Caco-2 (cell line): ENCODE measurements around the gene XRCC5. TPM values are rescaled to one million over a fixed set of nuclear protein-coding genes. Genes with fewer than 3 reads are reported as not detected.

Experiments used
- BruUV-seq: library from RNA; stranded (reverse); fragments of 400-500 nt; replicated peaks from 2 replicates; lab custom pipeline; 2021; lab: Mats Ljungman, UMichigan
- CTCF ChIA-PET: fragments of 300-600 bp; sonication (Branson Sonifier 250); formaldehyde crosslinking; loops from one replicate; lab custom pipeline; 2022; ENCODE audit warnings: antibody characterized with exemption; lab: Charles Lee
- POLR2A ChIA-PET: fragments of 300-600 bp; sonication (Branson Sonifier 250); formaldehyde crosslinking; loops from one replicate; lab custom pipeline; 2022; ENCODE audit warnings: antibody characterized with exemption; lab: Charles Lee
- DNase-seq, 2 experiments: peaks; one replicate each; pipeline versions ENCODE4 v3.0.0 to v3.0.0-alpha.2; 2020 to 2022
- H3K27me3 ChIP-seq: replicated peaks from 2 replicates; pipeline ENCODE4 v1.6.0; 2011; ENCODE audit warnings: low read length; ENCODE audit not compliant: control insufficient read depth, insufficient read depth
- H3K36me3 ChIP-seq: 2 replicates; pipeline ENCODE4 v1.5.1; 2011; ENCODE audit warnings: low read length; ENCODE audit not compliant: control insufficient read depth, insufficient read depth
- H3K4me1 ChIP-seq: fragments of 250-450 bp; sonication (Bioruptor Pico); 2 replicates; pipeline ENCODE4 v1.5.1; 2020; ENCODE audit warnings: mild to moderate bottlenecking
- H3K4me3 ChIP-seq: 2 replicates; pipeline ENCODE4 v1.5.1; 2011; ENCODE audit warnings: low read depth, mild to moderate bottlenecking, control low read depth, low read length
- H3K9me3 ChIP-seq: fragments of 250-450 bp; sonication (Bioruptor Pico); 2 replicates; pipeline ENCODE4 v1.5.1; 2020; ENCODE audit warnings: mild to moderate bottlenecking, moderate library complexity
- H3K27ac Mint-ChIP-seq: one replicate; pipeline ENCODE4 v1.8.0; 2022; ENCODE audit warnings: mixed read lengths; ENCODE audit not compliant: unreplicated experiment
- H3K27me3 Mint-ChIP-seq: one replicate; pipeline ENCODE4 v1.8.0; 2022; ENCODE audit warnings: mixed read lengths; ENCODE audit not compliant: insufficient read depth, unreplicated experiment
- H3K36me3 Mint-ChIP-seq: one replicate; pipeline ENCODE4 v1.8.0; 2022; ENCODE audit warnings: mild to moderate bottlenecking, mixed read lengths; ENCODE audit not compliant: insufficient read depth, unreplicated experiment
- H3K4me1 Mint-ChIP-seq: one replicate; pipeline ENCODE4 v1.8.0; 2022; ENCODE audit warnings: low read depth, mixed read lengths; ENCODE audit not compliant: unreplicated experiment
- H3K4me3 Mint-ChIP-seq: one replicate; pipeline ENCODE4 v1.8.0; 2022; ENCODE audit warnings: mild to moderate bottlenecking, moderate library complexity, mixed read lengths; ENCODE audit not compliant: unreplicated experiment
- H3K9me3 Mint-ChIP-seq: one replicate; pipeline ENCODE4 v1.8.0; 2022; ENCODE audit warnings: mixed read lengths; ENCODE audit not compliant: unreplicated experiment
- intact Hi-C: fragments of 100-400 bp; cut with micrococcal nuclease; formaldehyde crosslinking; loops from one replicate; pipeline ENCODE4 v1.10.0; 2022; ENCODE audit not compliant: unreplicated experiment
- total RNA-seq: library from RNA; stranded (reverse); gene quantifications from 2 replicates; pipeline ENCODE4 v1.2.3, GENCODE V29; 2022
- TF ChIP-seq, protein P1 (sequence below), 2 experiments: fragments of 200-600 bp in 1 of 2; IDR thresholded peaks; 1 replicate in 1 of 2; 2 replicates in 1 of 2; pipeline versions ENCODE4 v1.5.1 to v1.8.0; 2011 to 2022; ENCODE audit warnings: antibody characterized with exemption in 1 of 2, control low read depth in 1 of 2, inconsistent platforms in 1 of 2, low read depth in 1 of 2, low read length in 1 of 2, mild to moderate bottlenecking in 1 of 2, moderate library complexity in 1 of 2; ENCODE audit not compliant: insufficient read depth in 1 of 2, severe bottlenecking in 1 of 2, unreplicated experiment in 1 of 2

XRCC5 gene
- total RNA-seq, 1 experiment from 2014 or later: 319 TPM

DNA sequence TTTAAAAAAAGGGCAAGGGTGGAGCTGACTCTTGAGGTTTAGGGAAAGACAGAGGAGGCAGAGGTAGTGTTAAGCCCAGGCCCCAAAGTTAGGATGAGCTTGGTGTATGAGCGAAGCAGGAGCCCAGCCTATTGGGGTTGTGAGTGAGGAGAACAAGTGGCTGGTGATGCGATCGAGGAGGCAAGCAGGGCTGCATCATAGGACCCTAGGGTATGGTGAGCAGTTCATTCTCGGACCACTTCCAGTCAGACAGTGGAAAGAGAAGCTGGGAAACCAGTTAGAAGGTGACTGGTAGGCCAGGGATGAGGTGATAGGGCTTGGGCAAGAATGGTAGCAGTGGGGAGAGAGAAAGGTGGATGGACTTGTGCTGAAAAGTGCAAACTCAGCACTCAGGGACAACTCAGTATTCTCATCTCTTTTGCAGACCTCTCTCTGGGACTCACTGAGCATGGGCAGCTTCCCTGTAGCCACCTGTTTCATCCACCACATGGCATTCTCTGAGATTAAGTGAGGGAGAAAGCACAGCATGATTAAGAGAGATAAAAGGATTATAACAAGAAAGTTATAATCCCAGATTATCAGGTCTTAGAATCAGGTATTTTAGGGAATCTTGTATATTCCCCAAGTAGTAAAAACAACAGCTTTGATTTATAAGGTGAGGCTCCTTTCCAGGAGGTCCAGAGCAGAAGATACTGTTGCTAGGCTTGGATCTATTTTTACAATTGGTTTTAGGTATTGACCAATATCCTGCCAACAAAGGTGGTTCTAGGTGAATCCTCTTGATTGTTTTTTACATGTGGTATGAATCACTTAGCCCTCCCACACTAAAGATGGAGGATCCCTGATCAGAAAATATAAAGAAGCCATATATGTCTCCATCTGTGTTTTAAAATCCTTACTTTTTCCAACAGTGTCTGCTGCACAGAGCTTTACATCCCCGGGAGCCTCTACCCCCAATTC, 38.3 kb downstream of the XRCC5 start:
- POLR2A ChIA-PET: no interaction called here

DNA sequence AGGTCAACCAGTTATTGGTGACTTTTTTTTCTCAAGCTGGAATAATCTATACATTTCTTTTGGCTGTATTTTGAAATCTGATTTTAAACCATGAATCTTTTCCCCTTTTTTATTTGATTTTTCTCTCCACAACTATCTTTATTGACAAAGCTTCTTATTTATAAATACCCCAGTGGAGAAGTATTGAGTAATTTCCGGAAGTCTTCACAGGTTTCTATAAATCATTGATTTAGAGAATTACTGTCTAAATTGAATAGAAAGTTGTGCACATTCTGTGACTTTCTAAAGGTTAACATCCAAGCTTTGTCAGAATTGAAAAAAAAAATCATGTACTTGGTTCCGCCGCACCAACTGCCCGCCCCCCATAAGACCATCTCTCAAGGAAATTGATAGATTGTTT, 39.8 kb downstream of the XRCC5 start:
- TF ChIP-seq, protein P1, sequence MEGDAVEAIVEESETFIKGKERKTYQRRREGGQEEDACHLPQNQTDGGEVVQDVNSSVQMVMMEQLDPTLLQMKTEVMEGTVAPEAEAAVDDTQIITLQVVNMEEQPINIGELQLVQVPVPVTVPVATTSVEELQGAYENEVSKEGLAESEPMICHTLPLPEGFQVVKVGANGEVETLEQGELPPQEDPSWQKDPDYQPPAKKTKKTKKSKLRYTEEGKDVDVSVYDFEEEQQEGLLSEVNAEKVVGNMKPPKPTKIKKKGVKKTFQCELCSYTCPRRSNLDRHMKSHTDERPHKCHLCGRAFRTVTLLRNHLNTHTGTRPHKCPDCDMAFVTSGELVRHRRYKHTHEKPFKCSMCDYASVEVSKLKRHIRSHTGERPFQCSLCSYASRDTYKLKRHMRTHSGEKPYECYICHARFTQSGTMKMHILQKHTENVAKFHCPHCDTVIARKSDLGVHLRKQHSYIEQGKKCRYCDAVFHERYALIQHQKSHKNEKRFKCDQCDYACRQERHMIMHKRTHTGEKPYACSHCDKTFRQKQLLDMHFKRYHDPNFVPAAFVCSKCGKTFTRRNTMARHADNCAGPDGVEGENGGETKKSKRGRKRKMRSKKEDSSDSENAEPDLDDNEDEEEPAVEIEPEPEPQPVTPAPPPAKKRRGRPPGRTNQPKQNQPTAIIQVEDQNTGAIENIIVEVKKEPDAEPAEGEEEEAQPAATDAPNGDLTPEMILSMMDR (IDR thresholded peaks at IDR 0.05; ENCODE audit: insufficient read depth in 1 of 2, low read depth in 1 of 2, low read length in 1 of 2, severe bottlenecking in 1 of 2, unreplicated experiment in 1 of 2): no peak
- Mint-ChIP-seq H3K4me3 (no peak overlapping the region), H3K36me3 (peaks cover 51% of the 10 kb centered on the region), H3K27ac (no peak overlapping the region), H3K27me3 (no peaks in the 10 kb centered on the region), H3K4me1 (peaks cover 6% of the 10 kb centered on the region), H3K9me3 (no peaks in the 10 kb centered on the region)
- H3K27me3 ChIP-seq: no peaks in the 10 kb centered on the region
- DNase-seq: no peak
- no TSS peak for BruUV-seq
- H3K36me3 ChIP-seq: peaks cover 5% of the 10 kb centered on the region; the same call in 1 of the 2 replicates
- no peaks in the 10 kb centered on the region for H3K9me3 ChIP-seq
- no peaks in the 10 kb centered on the region for H3K4me1 ChIP-seq
- ChIA-PET POLR2A (no interaction called here), CTCF (no interaction called here)
- no peak overlapping the region for H3K4me3 ChIP-seq
- intact Hi-C loops: no loop called here

More for the DNA sequence above, 38.3 kb downstream of the XRCC5 start:
- Histone ChIP-seq H3K4me3 (no peak overlapping the region), H3K4me1 (no peaks in the 10 kb centered on the region), H3K36me3 (peaks cover 4% of the 10 kb centered on the region; the same call in 1 of the 2 replicates), H3K27me3 (no peaks in the 10 kb centered on the region), H3K9me3 (no peaks in the 10 kb centered on the region)
- Mint-ChIP-seq H3K9me3 (no peaks in the 10 kb centered on the region), H3K4me1 (peaks cover 6% of the 10 kb centered on the region), H3K4me3 (no peak overlapping the region), H3K27me3 (no peaks in the 10 kb centered on the region), H3K27ac (no peak overlapping the region), H3K36me3 (peaks cover 41% of the 10 kb centered on the region)
- intact Hi-C loops: no loop called here
- CTCF ChIA-PET: no interaction called here
- no peak for DNase-seq
- BruUV-seq: no TSS peak
- TF ChIP-seq, protein P1 (IDR thresholded peaks at IDR 0.05; ENCODE audit: insufficient read depth in 1 of 2, low read depth in 1 of 2, low read length in 1 of 2, severe bottlenecking in 1 of 2, unreplicated experiment in 1 of 2): no peak

- POLR2A ChIA-PET: no interaction called here
- peaks cover 6% of the 10 kb centered on the region for H3K4me1 Mint-ChIP-seq
Measured at GRCh38 chr2:216149741-216150140, 40.6 kb downstream of the XRCC5 start.

More at GRCh38 chr2:216149741-216150140, 40.6 kb downstream of the XRCC5 start:
- intact Hi-C loops: loop anchor here (2.0 kb wide), 1 partner anchor 255 kb away; no protein-coding TSS in a partner anchor
- no peaks in the 10 kb centered on the region for H3K27me3 Mint-ChIP-seq
- Histone ChIP-seq H3K4me3 (no peak overlapping the region), H3K9me3 (no peaks in the 10 kb centered on the region), H3K36me3 (peaks cover 5% of the 10 kb centered on the region; the same call in 1 of the 2 replicates), H3K27me3 (no peaks in the 10 kb centered on the region), H3K4me1 (no peaks in the 10 kb centered on the region)
- CTCF ChIA-PET: no interaction called here
- no peak overlapping the region for H3K4me3 Mint-ChIP-seq
- no TSS peak for BruUV-seq
- H3K27ac Mint-ChIP-seq: no peak overlapping the region
- H3K9me3 Mint-ChIP-seq: no peaks in the 10 kb centered on the region
- no peak for DNase-seq
- peaks cover 51% of the 10 kb centered on the region for H3K36me3 Mint-ChIP-seq
- TF ChIP-seq, protein P1 (IDR thresholded peaks at IDR 0.05; ENCODE audit: insufficient read depth in 1 of 2, low read depth in 1 of 2, low read length in 1 of 2, severe bottlenecking in 1 of 2, unreplicated experiment in 1 of 2): no peak
